ENCODE data around the gene NPC2.

The NPC2 gene

DNA sequence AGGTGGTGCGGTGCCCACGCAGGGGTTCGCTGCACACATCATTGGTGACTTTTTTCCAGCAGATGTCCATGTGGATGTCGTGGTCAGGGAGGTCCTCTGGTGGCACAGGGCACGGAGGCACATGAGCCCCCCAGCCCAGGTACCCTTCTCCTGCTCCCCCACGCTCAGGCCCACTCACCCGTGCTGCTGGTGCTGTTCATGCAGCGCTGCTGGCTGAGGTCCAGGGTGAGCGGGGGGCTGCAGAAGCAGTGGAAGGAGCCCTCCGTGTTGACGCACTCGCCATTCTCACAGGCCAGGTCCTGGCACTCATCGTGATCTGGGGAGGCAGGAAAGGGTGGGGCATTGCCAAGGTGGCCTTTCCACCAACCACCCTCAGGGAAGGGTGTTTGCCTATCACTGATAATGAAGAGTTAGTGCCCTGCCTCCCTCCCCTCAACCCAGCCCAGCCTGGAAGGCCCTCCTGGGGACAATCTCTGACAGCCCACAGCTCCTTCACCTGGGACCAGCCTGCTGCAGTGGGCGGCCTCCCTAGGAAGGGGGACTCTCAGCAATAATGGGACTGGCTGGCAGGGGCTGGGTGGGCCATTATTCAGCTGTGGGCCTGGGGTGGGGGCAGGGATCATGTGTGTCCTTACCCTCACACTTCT is 10.3 kb upstream of the NPC2 start:
- H3K4me3 ChIP-seq (ENCODE audit: extremely low read depth, insufficient read depth, low read length, poor library complexity, severe bottlenecking), result no peak overlapping the region
- no peak overlapping the region for H3K27ac ChIP-seq (ENCODE audit: low read depth, low read length, severe bottlenecking)
- H3K4me1 ChIP-seq (ENCODE audit: control insufficient read depth, insufficient read depth, low read length, poor library complexity, severe bottlenecking), result no peaks in the 10 kb centered on the region
- no peaks in the 10 kb centered on the region for H3K9me3 ChIP-seq (ENCODE audit: control insufficient read depth, low read length)
- H3K36me3 ChIP-seq (ENCODE audit: control insufficient read depth, insufficient read depth, low read length), result peaks cover 41% of the 10 kb centered on the region
- WGBS, 2 experiments (ENCODE audit: insufficient coverage in 2 of 2), result 90 to 95% methylated on average over 11 to 12 of the region's 14 CpGs

DNA sequence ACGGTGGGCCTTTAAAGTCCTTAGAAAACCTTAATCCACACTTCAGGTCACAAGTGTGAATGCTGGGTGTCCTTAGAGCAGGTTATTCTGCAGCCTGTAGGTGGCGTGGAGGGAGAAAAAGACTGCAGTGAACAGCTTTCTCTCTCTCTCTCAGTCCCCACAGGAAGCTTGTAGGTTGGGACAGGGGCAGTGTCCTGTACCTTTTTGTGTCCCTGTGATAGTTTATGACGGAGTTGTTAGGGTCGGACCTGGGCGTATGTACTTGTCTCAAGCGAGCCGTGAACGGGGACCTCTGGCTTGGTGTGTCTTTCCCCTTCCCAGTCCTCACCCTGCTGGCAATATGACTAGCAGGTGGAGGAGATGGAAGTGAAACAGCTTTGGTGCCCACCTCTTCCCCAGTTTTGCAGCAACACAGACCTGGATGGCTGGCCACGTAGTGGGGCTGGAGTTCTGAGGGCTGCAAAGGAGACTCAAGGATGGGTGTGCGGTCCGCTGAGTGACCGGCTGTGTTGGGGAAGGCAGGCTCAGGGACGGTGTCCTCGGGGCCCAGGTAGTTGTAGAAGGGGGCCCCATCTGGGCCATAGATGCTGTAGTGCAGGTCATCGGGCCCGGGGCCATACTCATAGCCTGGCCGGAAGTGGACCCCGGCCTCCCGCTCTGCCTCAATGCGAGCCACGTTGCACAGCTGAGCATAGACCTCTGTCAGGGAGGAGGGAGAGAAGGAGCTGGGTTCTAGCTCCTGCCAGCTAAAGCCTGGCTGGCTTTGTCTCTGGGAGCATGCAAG is 9.3 kb upstream of the NPC2 start:
- H3K4me3 ChIP-seq (ENCODE audit: extremely low read depth, insufficient read depth, low read length, poor library complexity, severe bottlenecking), result no peak overlapping the region
- H3K9me3 ChIP-seq (ENCODE audit: control insufficient read depth, low read length), result no peaks in the 10 kb centered on the region
- WGBS, 2 experiments (ENCODE audit: insufficient coverage in 2 of 2), result 90 to 92% methylated on average over 18 to 19 of the region's 21 CpGs
- H3K27ac ChIP-seq (ENCODE audit: low read depth, low read length, severe bottlenecking), result no peak overlapping the region
- peaks cover 37% of the 10 kb centered on the region for H3K36me3 ChIP-seq (ENCODE audit: control insufficient read depth, insufficient read depth, low read length)
- H3K4me1 ChIP-seq (ENCODE audit: control insufficient read depth, insufficient read depth, low read length, poor library complexity, severe bottlenecking), result no peaks in the 10 kb centered on the region

- peaks cover 33% of the 10 kb centered on the region for H3K36me3 ChIP-seq (ENCODE audit: control insufficient read depth, insufficient read depth, low read length)
- no peak overlapping the region for H3K4me3 ChIP-seq (ENCODE audit: extremely low read depth, insufficient read depth, low read length, poor library complexity, severe bottlenecking)
- 63 to 89% methylated on average over 3 of the region's 5 CpGs for WGBS, 2 experiments (ENCODE audit: insufficient coverage in 2 of 2)
- H3K4me1 ChIP-seq (ENCODE audit: control insufficient read depth, insufficient read depth, low read length, poor library complexity, severe bottlenecking), result no peaks in the 10 kb centered on the region
- no peak overlapping the region for H3K27ac ChIP-seq (ENCODE audit: low read depth, low read length, severe bottlenecking)
- no peaks in the 10 kb centered on the region for H3K9me3 ChIP-seq (ENCODE audit: control insufficient read depth, low read length)
These were observed 8.6 kb upstream of the NPC2 start for GRCh38 chr14:74501691-74502090.

DNA sequence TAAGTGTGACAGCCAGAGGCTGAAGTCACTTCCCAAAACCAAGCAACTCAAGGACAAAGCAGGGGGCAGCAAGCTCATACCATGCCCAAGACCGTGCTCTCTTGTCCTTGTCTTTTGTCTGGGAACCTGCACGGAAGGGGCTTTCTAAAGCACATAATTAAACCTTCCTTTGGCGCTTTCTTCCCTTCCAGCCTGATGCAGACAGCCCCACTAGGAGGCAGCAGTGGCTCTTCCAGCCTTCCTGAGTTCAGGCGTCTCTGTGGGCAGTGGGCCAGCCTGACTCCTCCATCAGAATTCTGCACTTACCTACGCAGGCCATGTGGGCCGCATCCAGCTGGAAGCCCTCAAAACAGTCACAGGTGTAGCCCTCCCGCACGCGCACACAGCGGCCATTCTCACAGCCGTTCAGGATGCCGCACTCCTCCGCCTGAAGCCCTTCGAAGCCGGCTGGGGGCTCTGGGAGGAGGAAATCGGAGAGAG is 8.1 kb upstream of the NPC2 start:
- Histone ChIP-seq H3K4me3 (ENCODE audit: extremely low read depth, insufficient read depth, low read length, poor library complexity, severe bottlenecking) (no peak overlapping the region), H3K27ac (ENCODE audit: low read depth, low read length, severe bottlenecking) (peak overlapping the region; percentile 36), H3K9me3 (ENCODE audit: control insufficient read depth, low read length) (no peaks in the 10 kb centered on the region), H3K36me3 (ENCODE audit: control insufficient read depth, insufficient read depth, low read length) (peaks cover 35% of the 10 kb centered on the region), H3K4me1 (ENCODE audit: control insufficient read depth, insufficient read depth, low read length, poor library complexity, severe bottlenecking) (no peaks in the 10 kb centered on the region)
- 51 to 59% methylated on average over 10 to 16 of the region's 16 CpGs for WGBS, 2 experiments (ENCODE audit: insufficient coverage in 2 of 2)

GRCh38 chr14:74500417-74501134 is 7.5 kb upstream of the NPC2 start:
- WGBS, 2 experiments (ENCODE audit: insufficient coverage in 2 of 2), result 75 to 82% methylated on average over 6 to 10 of the region's 10 CpGs
- H3K9me3 ChIP-seq (ENCODE audit: control insufficient read depth, low read length), result no peaks in the 10 kb centered on the region
- no peak overlapping the region for H3K4me3 ChIP-seq (ENCODE audit: extremely low read depth, insufficient read depth, low read length, poor library complexity, severe bottlenecking)
- peaks cover 3% of the 10 kb centered on the region for H3K4me1 ChIP-seq (ENCODE audit: control insufficient read depth, insufficient read depth, low read length, poor library complexity, severe bottlenecking)
- peaks cover 37% of the 10 kb centered on the region for H3K36me3 ChIP-seq (ENCODE audit: control insufficient read depth, insufficient read depth, low read length)
- H3K27ac ChIP-seq (ENCODE audit: low read depth, low read length, severe bottlenecking), result peak overlapping the region; percentile 36

- Histone ChIP-seq H3K4me3 (ENCODE audit: extremely low read depth, insufficient read depth, low read length, poor library complexity, severe bottlenecking) (no peak overlapping the region), H3K27ac (ENCODE audit: low read depth, low read length, severe bottlenecking) (no peak overlapping the region), H3K4me1 (ENCODE audit: control insufficient read depth, insufficient read depth, low read length, poor library complexity, severe bottlenecking) (peaks cover 21% of the 10 kb centered on the region), H3K36me3 (ENCODE audit: control insufficient read depth, insufficient read depth, low read length) (peaks cover 27% of the 10 kb centered on the region), H3K9me3 (ENCODE audit: control insufficient read depth, low read length) (no peaks in the 10 kb centered on the region)
- 67 to 100% methylated on average over 1 to 2 of the region's 2 CpGs for WGBS, 2 experiments (ENCODE audit: insufficient coverage in 2 of 2)
These were observed 2.3 kb upstream of the NPC2 start for GRCh38 chr14:74495356-74495755.

GRCh38 chr14:74493343-74494261 is 497 bp upstream of the NPC2 start, which contains the start of gene ISCA2:
ISCA2 (plus strand) TSS chr14:74493765; CDS start chr14:74493775, 10 bp downstream.
- Histone ChIP-seq H3K27ac (ENCODE audit: low read depth, low read length, severe bottlenecking) (peak within 1 kb of the TSS; percentile 90), H3K36me3 (ENCODE audit: control insufficient read depth, insufficient read depth, low read length) (peaks cover 17% of the 10 kb centered on the region), H3K4me1 (ENCODE audit: control insufficient read depth, insufficient read depth, low read length, poor library complexity, severe bottlenecking) (peaks cover 24% of the 10 kb centered on the region), H3K4me3 (ENCODE audit: extremely low read depth, insufficient read depth, low read length, poor library complexity, severe bottlenecking) (peak within 1 kb of the TSS; percentile 89), H3K9me3 (ENCODE audit: control insufficient read depth, low read length) (no peaks in the 10 kb centered on the region)
- WGBS, 2 experiments (ENCODE audit: insufficient coverage in 2 of 2), result 0% methylated on average over 39 to 45 of the region's 73 CpGs

DNA sequence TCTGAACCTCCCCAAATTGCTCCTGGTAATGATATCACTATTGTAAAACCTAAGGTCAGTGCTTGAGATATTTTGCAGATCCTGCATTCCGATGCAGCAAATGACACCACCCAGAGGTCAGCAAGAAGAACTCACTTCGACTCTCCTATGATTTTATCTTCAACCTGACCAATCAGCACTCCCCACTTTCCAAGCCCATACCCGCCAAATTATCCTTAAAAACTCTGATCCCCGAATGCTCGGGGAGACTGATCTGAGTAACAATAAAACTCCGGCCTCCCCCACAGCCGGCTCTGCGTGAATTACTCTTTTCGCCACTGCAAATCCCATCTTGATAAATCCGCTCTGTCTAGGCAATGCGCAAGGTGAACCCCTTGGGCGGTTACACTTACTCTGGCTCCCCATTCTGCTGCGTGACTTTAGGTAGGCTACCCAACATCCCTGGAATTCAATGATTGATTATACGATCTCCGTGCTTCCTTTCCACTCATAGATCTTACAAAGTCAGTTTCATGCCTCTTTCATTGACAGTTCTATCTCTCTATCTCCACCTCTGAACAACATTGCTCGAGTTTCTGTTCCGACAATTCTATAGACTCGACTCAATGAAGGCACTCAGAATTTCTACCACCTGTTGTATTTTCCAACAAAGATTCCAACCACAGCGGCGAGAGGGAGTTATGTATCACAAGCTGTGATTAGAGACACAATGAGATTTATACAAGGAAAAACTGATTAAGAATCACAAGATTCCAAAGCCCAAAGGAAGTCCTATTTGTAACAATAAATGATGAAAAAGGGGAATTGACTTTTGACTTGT is 939 bp downstream of the NPC2 start:
- H3K4me3 ChIP-seq (ENCODE audit: extremely low read depth, insufficient read depth, low read length, poor library complexity, severe bottlenecking), result peak overlapping the region; percentile 89
- peaks cover 33% of the 10 kb centered on the region for H3K4me1 ChIP-seq (ENCODE audit: control insufficient read depth, insufficient read depth, low read length, poor library complexity, severe bottlenecking)
- no peaks in the 10 kb centered on the region for H3K9me3 ChIP-seq (ENCODE audit: control insufficient read depth, low read length)
- H3K36me3 ChIP-seq (ENCODE audit: control insufficient read depth, insufficient read depth, low read length), result peaks cover 25% of the 10 kb centered on the region
- peak overlapping the region; percentile 90 for H3K27ac ChIP-seq (ENCODE audit: low read depth, low read length, severe bottlenecking)
- 3% methylated on average over 17 of the region's 20 CpGs for WGBS, 2 experiments (ENCODE audit: insufficient coverage in 2 of 2)

DNA sequence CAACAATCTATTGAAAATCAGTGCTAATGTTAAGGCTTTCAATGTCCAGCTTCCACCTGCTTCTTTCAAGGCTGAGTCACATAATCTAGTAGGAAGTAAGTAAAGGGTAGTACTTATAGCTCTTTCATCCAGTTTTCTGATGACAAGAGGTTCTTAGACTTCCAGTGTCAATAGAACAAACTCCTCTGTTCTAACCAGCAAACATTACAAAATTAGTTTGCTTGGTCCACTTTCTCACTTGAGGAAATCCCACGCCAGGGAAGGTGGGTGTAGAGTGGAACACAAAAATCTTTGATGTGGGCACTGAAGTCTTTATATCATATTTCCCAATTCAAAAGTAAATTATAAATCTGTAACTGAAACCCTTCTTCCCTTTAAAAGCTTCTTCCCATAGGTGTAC is 2.6 kb downstream of the NPC2 start:
- H3K4me1 ChIP-seq (ENCODE audit: control insufficient read depth, insufficient read depth, low read length, poor library complexity, severe bottlenecking), result peaks cover 29% of the 10 kb centered on the region
- H3K36me3 ChIP-seq (ENCODE audit: control insufficient read depth, insufficient read depth, low read length), result peaks cover 24% of the 10 kb centered on the region
- H3K4me3 ChIP-seq (ENCODE audit: extremely low read depth, insufficient read depth, low read length, poor library complexity, severe bottlenecking), result no peak overlapping the region
- WGBS, 2 experiments (ENCODE audit: insufficient coverage in 2 of 2), result no CpG with 5 or more reads among the region's 1 CpG
- H3K27ac ChIP-seq (ENCODE audit: low read depth, low read length, severe bottlenecking), result no peak overlapping the region
- H3K9me3 ChIP-seq (ENCODE audit: control insufficient read depth, low read length), result no peaks in the 10 kb centered on the region

All from mesodermal cell (in vitro differentiated cells).